Endothelial cell of umbilical vein (primary cell): ENCODE data around the gene ENDOD1. TPM values are rescaled to one million over a fixed set of nuclear protein-coding genes. Genes with fewer than 3 reads are reported as not detected.

Experiments
- BruUV-seq: library from RNA; stranded (reverse); fragments of 400-500 nt; replicated peaks from 2 replicates; lab custom pipeline; 2021; lab: Mats Ljungman, UMichigan
- CTCF ChIA-PET: fragments of 300-600, 350-600 bp; sonication (Branson Sonifier 250); formaldehyde crosslinking; loops from one replicate; lab custom pipeline; 2021; ENCODE audit warnings: antibody characterized with exemption, inconsistent platforms; lab: Charles Lee
- POLR2A ChIA-PET: fragments of 300-600, 350-600 bp; sonication (Branson Sonifier 250); formaldehyde crosslinking; loops from one replicate; lab custom pipeline; 2021; ENCODE audit warnings: antibody characterized with exemption, inconsistent platforms; lab: Charles Lee
- DNase-seq: peaks from one replicate; pipeline ENCODE4 v3.0.0-alpha.2; 2011; ENCODE audit warnings: low read depth, low spot score
- FAIRE-seq: peaks from 2 replicates; lab custom pipeline; 2011; peaks lifted over from hg19 to GRCh38; lab: Jason Lieb, UNC
- H2AFZ ChIP-seq: 2 replicates; pipeline ENCODE4 v1.6.0; 2012; ENCODE audit warnings: low read depth, low read length, control low read depth, inconsistent platforms
- H3K27ac ChIP-seq: 2 replicates; pipeline ENCODE4 v1.5.1; 2011; ENCODE audit warnings: low read depth, mild to moderate bottlenecking, control low read depth, low read length, moderate library complexity; ENCODE audit not compliant: insufficient read depth
- H3K27me3 ChIP-seq, 2 experiments: 2 replicates each; pipeline versions ENCODE4 v1.6.0 to v1.6.1; 2011; ENCODE audit warnings: low read length in 2 of 2, mixed read lengths in 1 of 2; ENCODE audit not compliant: control insufficient read depth in 2 of 2, insufficient read depth in 2 of 2
- H3K36me3 ChIP-seq, 2 experiments: 2 replicates in 1 of 2; 3 replicates in 1 of 2; pipeline ENCODE4 v1.5.1; 2011; ENCODE audit warnings: low read length in 2 of 2, mild to moderate bottlenecking in 1 of 2, moderate library complexity in 1 of 2; ENCODE audit not compliant: control insufficient read depth in 2 of 2, insufficient read depth in 2 of 2; ENCODE audit errors: extremely low read depth in 1 of 2
- H3K4me1 ChIP-seq: 3 replicates; pipeline ENCODE4 v1.5.1; 2011; ENCODE audit warnings: mild to moderate bottlenecking, low read length; ENCODE audit not compliant: control insufficient read depth, insufficient read depth; ENCODE audit errors: extremely low read depth
- H3K4me2 ChIP-seq: 2 replicates; pipeline ENCODE4 v1.6.1; 2011; ENCODE audit warnings: low read length, control low read depth, mixed read lengths; ENCODE audit not compliant: insufficient read depth
- H3K4me3 ChIP-seq, 3 experiments: fragments of 200-600 bp in 1 of 3; sonication (generic), shearing (Covaris generic) in 1 of 3; replicated peaks in 1 of 3; 2 replicates each; pipeline ENCODE4 v1.5.1; 2011 to 2016; ENCODE audit warnings: control low read depth in 3 of 3, low read length in 3 of 3, mild to moderate bottlenecking in 2 of 3, inconsistent platforms in 1 of 3, low read depth in 1 of 3, moderate library complexity in 1 of 3; ENCODE audit not compliant: insufficient read depth in 1 of 3
- H3K79me2 ChIP-seq: 2 replicates; pipeline ENCODE4 v1.6.0; 2012; ENCODE audit warnings: low read length, inconsistent platforms; ENCODE audit not compliant: control insufficient read depth, insufficient read depth
- H3K9ac ChIP-seq: replicated peaks from 2 replicates; pipeline ENCODE3; 2011; ENCODE audit warnings: low read length, control low read depth; ENCODE audit not compliant: insufficient read depth; ENCODE audit errors: extremely low read depth
- H3K9me1 ChIP-seq: replicated peaks from 3 replicates; pipeline ENCODE4 v1.6.0; 2011; ENCODE audit warnings: mild to moderate bottlenecking, low read length; ENCODE audit not compliant: control insufficient read depth, insufficient read depth; ENCODE audit errors: extremely low read depth
- H3K9me3 ChIP-seq: replicated peaks from 2 replicates; pipeline ENCODE4 v1.5.1; 2012; ENCODE audit warnings: low read length, inconsistent platforms; ENCODE audit not compliant: control insufficient read depth, insufficient read depth
- H4K20me1 ChIP-seq: replicated peaks from 2 replicates; pipeline ENCODE3; 2011; ENCODE audit warnings: mild to moderate bottlenecking, low read length; ENCODE audit not compliant: control insufficient read depth, insufficient read depth; ENCODE audit errors: extremely low read depth
- EZH2 ChIP-seq: IDR thresholded peaks from 2 replicates; pipeline ENCODE4 v1.6.1; 2012; ENCODE audit warnings: borderline replicate concordance, low read depth, mild to moderate bottlenecking, moderate library complexity, low read length, inconsistent platforms; ENCODE audit not compliant: severe bottlenecking
- FOS ChIP-seq: IDR thresholded peaks from 2 replicates; pipeline ENCODE4 v1.6.1; 2011; ENCODE audit warnings: mild to moderate bottlenecking, low read length, moderate library complexity, borderline replicate concordance; ENCODE audit not compliant: insufficient read depth
- GATA2 ChIP-seq: IDR thresholded peaks from 2 replicates; pipeline ENCODE4 v1.7.0; 2011; ENCODE audit warnings: low read depth, mild to moderate bottlenecking, moderate library complexity, mixed read lengths, low read length; ENCODE audit not compliant: insufficient read length, insufficient read depth
- JUN ChIP-seq: IDR thresholded peaks from 2 replicates; pipeline ENCODE4 v1.6.1; 2011; ENCODE audit warnings: borderline replicate concordance, low read depth; ENCODE audit not compliant: insufficient read length, insufficient read depth
- MYC ChIP-seq: IDR thresholded peaks from one replicate; pipeline ENCODE4 v1.6.1; 2011; ENCODE audit warnings: mild to moderate bottlenecking, low read depth, low read length
- POLR2A ChIP-seq: IDR thresholded peaks from 2 replicates; pipeline ENCODE4 v1.6.1; 2012; ENCODE audit warnings: low read depth, mild to moderate bottlenecking, control low read depth, low read length
- POLR2AphosphoS5 ChIP-seq: IDR thresholded peaks from 2 replicates; pipeline ENCODE4 v1.6.1; 2012; ENCODE audit warnings: low read depth, mild to moderate bottlenecking, control low read depth, low read length, moderate library complexity; ENCODE audit not compliant: insufficient read depth
- dilution Hi-C: fragments of 300-500 bp; cut with MboI; formaldehyde crosslinking; loops from one replicate; pipeline ENCODE4 v1.15.0; 2019; ENCODE audit warnings: low sequenced_read_pairs; ENCODE audit not compliant: extremely low pct_ligation_motif_present
- intact Hi-C: fragments of 100-400 bp; cut with micrococcal nuclease; formaldehyde crosslinking; loops from one replicate; pipeline ENCODE4 v1.10.0; 2022
- polyA plus RNA-seq, 4 experiments: library from polyadenylated mRNA; depleted of rRNA in 3 of 4; stranded (reverse) in 3 of 4; unstranded in 1 of 4; fragments of >200 nt; gene quantifications; 2 replicates each; pipeline versions ENCODE4 v1.2.1 to v1.2.3, GENCODE V29; 2011 to 2012; ENCODE audit warnings: missing spikeins in 1 of 4
- total RNA-seq: library from RNA; stranded (reverse); gene quantifications from 2 replicates; pipeline ENCODE4 v1.2.3, GENCODE V29; 2021
- TF ChIP-seq, protein P1 (sequence below), 2 donors: IDR thresholded peaks; 1 replicate in 1 of 2; 2 replicates in 1 of 2; pipeline ENCODE4 v1.5.1; 2011; ENCODE audit warnings: low read length in 2 of 2, mild to moderate bottlenecking in 2 of 2, moderate library complexity in 2 of 2, control low read depth in 1 of 2, inconsistent platforms in 1 of 2, low read depth in 1 of 2; ENCODE audit not compliant: insufficient read depth in 1 of 2; ENCODE audit errors: extremely low read depth in 1 of 2

Gene ENDOD1
- total and polyA plus RNA-seq, 2 donors (not counting 3 experiments of a cell fraction or from before 2014, with no cell fraction given): 10.5 to 20.5 TPM

DNA sequence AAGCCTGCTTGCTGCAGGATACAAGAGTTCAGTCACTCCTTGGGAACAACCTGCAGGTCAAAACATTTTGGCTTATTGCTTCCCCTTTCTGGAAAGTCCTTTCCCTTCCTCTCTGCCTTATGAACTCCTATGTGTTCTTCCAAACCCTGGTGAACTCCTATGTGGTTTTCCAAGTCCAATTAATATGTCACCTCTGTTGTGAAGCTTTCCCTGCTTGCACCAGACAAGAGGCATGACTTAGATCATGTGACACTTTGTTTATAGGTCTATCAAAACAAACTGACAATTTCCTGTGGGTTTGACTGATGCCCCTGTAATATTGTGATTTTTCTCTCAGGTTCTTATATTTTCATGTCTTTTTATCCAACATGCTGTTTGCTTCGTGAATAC, 64.2 kb downstream of the ENDOD1 start:
- CTCF ChIA-PET: interaction anchor here (0.8 to 9.6 kb wide), 13 partner anchors 46 to 1275 kb away, joined by 3 to 176 read pairs (median 6); partner anchors contain the start of genes FAM76B and SRSF8

More for the DNA sequence above, 64.2 kb downstream of the ENDOD1 start:
- Histone ChIP-seq H3K4me1 (peaks cover 17% of the 10 kb centered on the region), H3K36me3 (no peaks in the 10 kb centered on the region), H3K9me1 (no peaks in the 10 kb centered on the region), H2AFZ (no peak overlapping the region), H3K9ac (no peak overlapping the region), H3K27ac (no peak overlapping the region), H3K79me2 (no peaks in the 10 kb centered on the region), H3K4me2 (no peak overlapping the region), H3K9me3 (no peaks in the 10 kb centered on the region), H4K20me1 (no peaks in the 10 kb centered on the region), H3K27me3 (no peaks in the 10 kb centered on the region), H3K4me3 (no peak overlapping the region)
- no peak for DNase-seq
- dilution Hi-C loops: no loop called here
- intact Hi-C loops: loop anchor here (10.0 kb wide), 1 partner anchor 211 kb away; no protein-coding TSS in a partner anchor
- no TSS peak for BruUV-seq
- no peak for FAIRE-seq
- POLR2A ChIA-PET: no interaction called here
- no peak for TF ChIP-seq MYC
- TF ChIP-seq, protein P1, sequence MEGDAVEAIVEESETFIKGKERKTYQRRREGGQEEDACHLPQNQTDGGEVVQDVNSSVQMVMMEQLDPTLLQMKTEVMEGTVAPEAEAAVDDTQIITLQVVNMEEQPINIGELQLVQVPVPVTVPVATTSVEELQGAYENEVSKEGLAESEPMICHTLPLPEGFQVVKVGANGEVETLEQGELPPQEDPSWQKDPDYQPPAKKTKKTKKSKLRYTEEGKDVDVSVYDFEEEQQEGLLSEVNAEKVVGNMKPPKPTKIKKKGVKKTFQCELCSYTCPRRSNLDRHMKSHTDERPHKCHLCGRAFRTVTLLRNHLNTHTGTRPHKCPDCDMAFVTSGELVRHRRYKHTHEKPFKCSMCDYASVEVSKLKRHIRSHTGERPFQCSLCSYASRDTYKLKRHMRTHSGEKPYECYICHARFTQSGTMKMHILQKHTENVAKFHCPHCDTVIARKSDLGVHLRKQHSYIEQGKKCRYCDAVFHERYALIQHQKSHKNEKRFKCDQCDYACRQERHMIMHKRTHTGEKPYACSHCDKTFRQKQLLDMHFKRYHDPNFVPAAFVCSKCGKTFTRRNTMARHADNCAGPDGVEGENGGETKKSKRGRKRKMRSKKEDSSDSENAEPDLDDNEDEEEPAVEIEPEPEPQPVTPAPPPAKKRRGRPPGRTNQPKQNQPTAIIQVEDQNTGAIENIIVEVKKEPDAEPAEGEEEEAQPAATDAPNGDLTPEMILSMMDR (IDR thresholded peaks at IDR 0.05; ENCODE audit: extremely low read depth in 1 of 2, insufficient read depth in 1 of 2, low read depth in 1 of 2, low read length in 2 of 2): no peak
- no peak for TF ChIP-seq GATA2
- no peak for TF ChIP-seq POLR2AphosphoS5
- TF ChIP-seq POLR2A: no peak
- TF ChIP-seq EZH2: no peak
- TF ChIP-seq JUN: no peak
- no peak for TF ChIP-seq FOS
